Measurements from ENCODE around the gene RAET1E.

The RAET1E gene

DNA sequence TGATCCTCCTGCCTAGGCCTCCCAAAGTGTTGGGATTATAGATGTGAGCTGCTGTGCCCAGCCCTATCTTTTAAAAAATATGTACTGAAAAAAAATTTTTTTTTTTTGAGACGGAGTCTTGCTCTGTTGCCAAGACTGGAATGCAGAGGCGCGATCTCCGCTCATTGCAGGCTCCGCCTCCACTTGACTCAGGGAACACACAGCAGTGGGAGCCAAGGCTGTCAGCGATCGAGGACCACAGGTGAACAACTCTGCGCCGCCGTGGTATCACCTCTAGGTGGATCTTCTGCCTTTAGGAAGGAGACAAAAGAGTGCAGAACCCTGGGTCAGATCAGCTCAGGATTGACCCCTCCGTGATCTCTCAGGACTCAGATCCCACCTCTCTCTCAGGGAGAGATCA is 13.7 kb downstream of the RAET1E start:
- Histone ChIP-seq H3K4me3 (ENCODE audit: low read length) (no peak overlapping the region; the same call in 1 of the 2 replicates), H3K9ac (ENCODE audit: low read depth, low read length) (no peak overlapping the region), H3K36me3 (ENCODE audit: insufficient read depth, low read depth, low read length) (no peaks in the 10 kb centered on the region), H3K27ac (ENCODE audit: low read length) (no peak overlapping the region), H3K27me3 (ENCODE audit: insufficient read depth, low read length) (peaks cover 29% of the 10 kb centered on the region), H3K4me1 (ENCODE audit: insufficient read depth, low read length) (no peaks in the 10 kb centered on the region), H3K9me3 (ENCODE audit: insufficient read depth, low read depth, low read length) (no peaks in the 10 kb centered on the region)

DNA sequence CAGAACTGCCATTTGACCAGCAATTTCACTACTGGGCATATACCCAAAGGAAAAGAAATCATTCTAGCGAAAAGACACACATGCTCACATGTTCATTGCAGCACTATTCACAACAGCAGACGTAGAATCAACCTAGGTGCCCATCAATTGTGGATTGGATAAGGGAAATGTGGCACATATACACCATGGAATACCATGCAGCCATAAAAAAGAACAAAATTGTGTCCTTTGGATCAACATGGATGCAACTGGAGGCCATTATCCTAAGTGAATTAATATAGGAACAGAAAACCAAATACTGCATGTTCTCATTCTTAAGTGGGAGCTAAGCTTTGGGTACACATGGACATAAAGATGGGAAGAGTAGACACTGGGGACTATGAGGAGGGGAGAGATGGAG is 16.1 kb downstream of the RAET1E start:
- Histone ChIP-seq H3K27me3 (ENCODE audit: insufficient read depth, low read length) (peaks cover 36% of the 10 kb centered on the region), H3K9ac (ENCODE audit: low read depth, low read length) (no peak overlapping the region), H3K36me3 (ENCODE audit: insufficient read depth, low read depth, low read length) (no peaks in the 10 kb centered on the region), H3K4me3 (ENCODE audit: low read length) (no peak overlapping the region), H3K27ac (ENCODE audit: low read length) (no peak overlapping the region), H3K9me3 (ENCODE audit: insufficient read depth, low read depth, low read length) (no peaks in the 10 kb centered on the region), H3K4me1 (ENCODE audit: insufficient read depth, low read length) (no peaks in the 10 kb centered on the region)

DNA sequence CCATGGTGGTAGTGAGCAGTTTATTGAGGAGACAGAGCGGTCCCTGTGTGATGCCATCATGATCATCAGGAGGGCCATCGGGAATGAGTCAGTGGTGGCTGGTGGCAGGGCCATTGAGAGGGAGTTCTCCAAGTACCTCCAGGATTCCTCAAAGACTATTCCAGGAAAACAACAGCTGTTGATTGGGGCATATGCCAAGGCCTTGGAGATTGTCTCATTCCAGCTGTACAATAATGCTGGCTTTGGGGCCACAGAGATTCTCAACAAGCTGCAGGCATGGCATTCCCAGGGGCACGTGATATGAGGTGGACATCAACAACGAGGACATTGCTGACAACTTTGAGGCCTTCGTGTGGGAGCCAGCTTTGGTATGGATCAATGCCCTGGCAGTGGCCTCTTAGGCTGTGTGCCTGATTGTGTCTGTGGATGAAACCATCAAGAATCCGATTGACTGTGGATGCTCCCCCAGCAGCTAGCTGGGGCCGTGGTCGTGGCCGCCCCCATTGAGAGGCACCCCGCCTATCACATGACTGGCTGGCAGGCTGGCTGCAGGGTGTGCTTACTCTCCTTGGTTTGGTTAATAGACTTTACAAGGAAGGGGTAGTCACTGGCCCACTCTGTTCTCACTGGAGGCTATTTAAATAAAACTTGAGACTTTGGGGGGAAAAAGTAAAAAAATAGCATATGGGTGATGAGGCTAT is 16.7 kb downstream of the RAET1E start:
- H3K27me3 ChIP-seq (ENCODE audit: insufficient read depth, low read length): peaks cover 36% of the 10 kb centered on the region
- H3K4me3 ChIP-seq (ENCODE audit: low read length): no peak overlapping the region
- no peak overlapping the region for H3K27ac ChIP-seq (ENCODE audit: low read length)
- H3K9ac ChIP-seq (ENCODE audit: low read depth, low read length): no peak overlapping the region
- no peaks in the 10 kb centered on the region for H3K4me1 ChIP-seq (ENCODE audit: insufficient read depth, low read length)
- no peaks in the 10 kb centered on the region for H3K9me3 ChIP-seq (ENCODE audit: insufficient read depth, low read depth, low read length)
- no peaks in the 10 kb centered on the region for H3K36me3 ChIP-seq (ENCODE audit: insufficient read depth, low read depth, low read length)

DNA sequence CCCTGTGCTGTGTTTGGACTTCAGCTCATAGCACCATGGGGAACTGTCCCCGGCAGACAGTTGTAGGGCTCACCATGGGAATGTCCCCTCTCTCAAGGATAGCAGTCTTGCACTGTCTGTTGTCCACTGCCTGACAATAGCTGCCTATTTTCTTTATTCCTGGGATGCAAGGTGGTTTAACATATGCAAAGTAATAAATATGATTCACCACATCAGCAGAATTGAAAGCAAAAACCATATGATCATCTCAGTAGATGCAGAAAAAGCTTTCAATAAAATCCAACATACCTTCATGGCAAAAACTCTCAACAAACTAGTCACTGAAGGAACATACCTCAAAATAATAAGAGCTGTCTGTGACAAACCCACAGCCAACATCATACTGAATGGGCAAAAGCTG is 20.3 kb downstream of the RAET1E start:
- no peak overlapping the region for H3K9ac ChIP-seq (ENCODE audit: low read depth, low read length)
- no peaks in the 10 kb centered on the region for H3K9me3 ChIP-seq (ENCODE audit: insufficient read depth, low read depth, low read length)
- no peaks in the 10 kb centered on the region for H3K4me1 ChIP-seq (ENCODE audit: insufficient read depth, low read length)
- H3K4me3 ChIP-seq (ENCODE audit: low read length): no peak overlapping the region
- H3K36me3 ChIP-seq (ENCODE audit: insufficient read depth, low read depth, low read length): no peaks in the 10 kb centered on the region
- no peak overlapping the region for H3K27ac ChIP-seq (ENCODE audit: low read length)
- peaks cover 14% of the 10 kb centered on the region; the same call in 1 of the 2 replicates for H3K27me3 ChIP-seq (ENCODE audit: insufficient read depth, low read length)

DNA sequence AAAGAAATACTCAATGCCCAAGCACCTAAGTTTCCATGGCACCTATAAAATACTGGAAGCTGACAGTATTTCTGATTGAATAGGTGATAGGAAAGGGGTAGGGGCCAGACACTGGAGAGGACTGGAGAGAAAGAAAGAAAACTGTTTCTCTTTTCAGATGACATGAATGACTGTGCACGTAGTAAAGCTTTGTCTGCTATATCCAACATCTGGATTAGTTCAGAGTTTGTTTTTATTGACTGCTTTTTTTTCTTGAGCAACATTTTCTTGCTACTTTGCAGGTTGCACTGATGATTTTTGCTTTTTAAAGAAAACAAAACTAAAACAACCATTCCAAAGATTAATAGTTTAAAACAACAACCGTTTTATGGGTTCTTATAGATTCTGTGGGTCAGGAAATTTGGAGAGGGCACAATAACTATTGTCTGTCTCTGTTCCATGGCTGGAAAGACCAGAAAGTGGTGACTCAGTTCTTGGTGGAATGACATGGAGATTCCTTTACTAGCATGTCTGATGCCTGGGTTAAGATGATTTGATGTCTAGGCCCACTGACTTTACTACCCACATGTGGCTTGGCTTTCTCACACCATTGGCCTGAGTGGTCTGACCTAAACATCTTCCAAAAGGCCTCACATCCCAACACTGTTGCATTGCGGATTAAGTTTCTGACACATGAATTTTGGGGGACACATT is 21.5 kb downstream of the RAET1E start:
- Histone ChIP-seq H3K27me3 (ENCODE audit: insufficient read depth, low read length) (peaks cover 14% of the 10 kb centered on the region; the same call in 1 of the 2 replicates), H3K9me3 (ENCODE audit: insufficient read depth, low read depth, low read length) (no peaks in the 10 kb centered on the region; the same call in 1 of the 2 replicates), H3K4me3 (ENCODE audit: low read length) (no peak overlapping the region), H3K4me1 (ENCODE audit: insufficient read depth, low read length) (no peaks in the 10 kb centered on the region), H3K9ac (ENCODE audit: low read depth, low read length) (no peak overlapping the region), H3K27ac (ENCODE audit: low read length) (no peak overlapping the region), H3K36me3 (ENCODE audit: insufficient read depth, low read depth, low read length) (no peaks in the 10 kb centered on the region)

DNA sequence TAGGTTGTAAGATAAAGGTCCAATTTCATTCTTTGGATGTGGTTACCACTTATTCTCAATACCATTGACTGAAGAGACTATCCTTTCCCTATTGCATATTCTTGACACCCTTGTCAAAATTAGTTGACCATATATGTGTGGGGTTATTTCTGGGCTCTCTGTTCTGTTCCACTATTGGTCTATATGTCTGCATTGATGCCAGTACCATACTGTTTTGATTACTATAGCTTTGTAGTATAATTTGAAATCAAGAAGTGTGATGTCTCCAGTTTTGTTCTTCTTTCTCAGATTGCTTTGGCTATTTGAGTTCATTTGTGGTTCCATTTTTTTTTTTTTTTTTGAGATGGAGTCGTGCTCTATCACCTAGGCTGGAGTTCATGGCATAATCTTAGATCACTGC is 25.7 kb downstream of the RAET1E start:
- no peak overlapping the region for H3K27ac ChIP-seq (ENCODE audit: low read length)
- H3K9ac ChIP-seq (ENCODE audit: low read depth, low read length): no peak overlapping the region
- peaks cover 9% of the 10 kb centered on the region for H3K4me1 ChIP-seq (ENCODE audit: insufficient read depth, low read length)

DNA sequence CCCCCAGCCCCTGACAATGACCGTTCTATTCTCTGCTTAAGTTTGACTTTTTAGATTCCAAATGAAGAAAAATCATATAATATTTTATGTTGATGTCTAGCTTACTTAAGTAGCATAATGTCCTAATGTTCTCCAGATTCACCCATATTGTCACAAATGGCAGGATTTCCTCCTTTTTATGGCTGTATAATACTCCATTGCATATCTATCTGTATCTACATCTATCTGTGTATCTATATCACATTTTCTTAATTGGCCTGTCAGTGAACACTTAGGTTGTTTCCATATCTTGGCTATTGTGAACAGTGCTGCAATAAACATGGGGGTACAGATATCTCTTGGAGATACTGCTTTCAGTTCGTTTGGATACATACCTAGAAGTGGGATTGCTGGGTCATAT is 26.7 kb downstream of the RAET1E start:
- Histone ChIP-seq H3K27ac (ENCODE audit: low read length) (no peak overlapping the region), H3K36me3 (ENCODE audit: insufficient read depth, low read depth, low read length) (no peaks in the 10 kb centered on the region), H3K9me3 (ENCODE audit: insufficient read depth, low read depth, low read length) (no peaks in the 10 kb centered on the region; the same call in 1 of the 2 replicates), H3K27me3 (ENCODE audit: insufficient read depth, low read length) (no peaks in the 10 kb centered on the region), H3K4me3 (ENCODE audit: low read length) (no peak overlapping the region), H3K4me1 (ENCODE audit: insufficient read depth, low read length) (peaks cover 9% of the 10 kb centered on the region), H3K9ac (ENCODE audit: low read depth, low read length) (no peak overlapping the region)

More for the DNA sequence above, 25.7 kb downstream of the RAET1E start:
- Histone ChIP-seq H3K36me3 (ENCODE audit: insufficient read depth, low read depth, low read length) (no peaks in the 10 kb centered on the region), H3K4me3 (ENCODE audit: low read length) (no peak overlapping the region), H3K9me3 (ENCODE audit: insufficient read depth, low read depth, low read length) (no peaks in the 10 kb centered on the region; the same call in 1 of the 2 replicates), H3K27me3 (ENCODE audit: insufficient read depth, low read length) (peaks cover 2% of the 10 kb centered on the region; the same call in 1 of the 2 replicates)

DNA sequence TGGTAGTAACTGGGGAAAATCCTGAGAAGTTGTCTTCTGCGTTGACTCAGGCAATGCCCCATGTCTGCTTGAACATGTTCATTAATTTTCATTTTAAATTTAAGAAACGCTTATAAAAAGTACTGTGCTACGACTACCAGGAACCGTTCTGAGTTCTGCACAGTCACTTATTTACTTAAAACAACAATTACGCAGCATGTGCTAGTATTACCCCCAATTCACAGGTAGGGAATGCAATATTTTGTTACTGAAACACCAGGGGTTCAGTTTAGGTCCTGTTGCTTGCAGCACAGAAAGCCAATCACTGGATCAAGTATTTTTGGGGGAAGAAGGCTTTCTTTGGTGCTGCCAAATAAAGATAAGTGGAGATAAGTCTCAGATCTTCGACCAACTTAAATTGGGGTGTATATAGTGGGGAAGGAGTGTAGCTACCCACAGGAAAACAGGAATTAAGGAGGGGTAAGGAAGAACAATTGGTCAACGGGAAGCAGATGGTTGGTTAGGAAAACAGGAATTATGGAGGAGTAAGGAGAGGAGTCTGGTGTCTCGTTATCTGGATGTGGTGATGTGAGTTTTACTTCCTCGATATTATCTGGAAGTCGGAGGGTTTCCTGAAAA is 28.5 kb downstream of the RAET1E start:
- no peaks in the 10 kb centered on the region for H3K27me3 ChIP-seq (ENCODE audit: insufficient read depth, low read length)
- H3K27ac ChIP-seq (ENCODE audit: low read length): no peak overlapping the region
- H3K9me3 ChIP-seq (ENCODE audit: insufficient read depth, low read depth, low read length): no peaks in the 10 kb centered on the region; the same call in 1 of the 2 replicates
- H3K36me3 ChIP-seq (ENCODE audit: insufficient read depth, low read depth, low read length): no peaks in the 10 kb centered on the region
- peaks cover 9% of the 10 kb centered on the region for H3K4me1 ChIP-seq (ENCODE audit: insufficient read depth, low read length)
- no peak overlapping the region for H3K4me3 ChIP-seq (ENCODE audit: low read length)
- no peak overlapping the region; the same call in 1 of the 2 replicates for H3K9ac ChIP-seq (ENCODE audit: low read depth, low read length)

DNA sequence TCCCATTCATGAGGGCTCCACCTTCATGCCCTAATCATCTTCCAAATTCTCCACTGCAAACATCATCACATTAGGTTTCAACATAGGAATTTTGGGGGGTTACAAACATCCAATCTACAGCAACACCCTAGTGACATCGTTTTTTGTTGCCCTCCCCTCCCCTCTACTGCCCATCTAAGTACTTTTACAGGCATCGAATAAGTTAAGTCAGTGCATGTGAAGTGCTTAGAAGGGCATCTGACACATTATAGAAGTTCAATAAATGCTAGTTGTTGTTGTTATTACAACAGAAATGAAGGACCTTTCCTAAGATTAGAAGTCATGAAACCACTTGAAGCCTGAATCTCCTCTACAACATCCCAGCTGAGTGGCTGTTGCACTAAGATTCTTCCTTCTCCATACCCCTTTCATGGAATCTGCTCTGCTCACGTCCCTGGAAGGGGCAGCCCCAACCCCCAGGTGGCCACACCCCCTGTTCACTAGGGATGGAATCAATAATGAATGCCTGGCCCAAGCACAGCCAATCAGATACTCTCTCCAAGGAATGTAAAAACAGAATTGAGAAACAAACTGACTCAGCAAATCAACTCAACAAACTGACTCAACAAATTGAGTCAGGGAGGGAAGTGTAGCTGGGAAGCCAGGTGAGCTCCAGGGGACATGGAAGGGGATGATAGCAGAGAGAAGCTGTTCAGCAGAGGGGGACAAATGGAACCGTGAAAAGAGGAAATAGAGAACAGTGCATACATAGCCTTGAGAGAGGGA is 29.9 kb downstream of the RAET1E start:
- Histone ChIP-seq H3K27me3 (ENCODE audit: insufficient read depth, low read length) (peaks cover under 1% of the 10 kb centered on the region), H3K36me3 (ENCODE audit: insufficient read depth, low read depth, low read length) (no peaks in the 10 kb centered on the region), H3K27ac (ENCODE audit: low read length) (peak overlapping the region; percentile 38), H3K4me1 (ENCODE audit: insufficient read depth, low read length) (peaks cover 9% of the 10 kb centered on the region), H3K9ac (ENCODE audit: low read depth, low read length) (peak overlapping the region; percentile 35; the same call in 1 of the 2 replicates), H3K4me3 (ENCODE audit: low read length) (no peak overlapping the region), H3K9me3 (ENCODE audit: insufficient read depth, low read depth, low read length) (no peaks in the 10 kb centered on the region; the same call in 1 of the 2 replicates)

DNA sequence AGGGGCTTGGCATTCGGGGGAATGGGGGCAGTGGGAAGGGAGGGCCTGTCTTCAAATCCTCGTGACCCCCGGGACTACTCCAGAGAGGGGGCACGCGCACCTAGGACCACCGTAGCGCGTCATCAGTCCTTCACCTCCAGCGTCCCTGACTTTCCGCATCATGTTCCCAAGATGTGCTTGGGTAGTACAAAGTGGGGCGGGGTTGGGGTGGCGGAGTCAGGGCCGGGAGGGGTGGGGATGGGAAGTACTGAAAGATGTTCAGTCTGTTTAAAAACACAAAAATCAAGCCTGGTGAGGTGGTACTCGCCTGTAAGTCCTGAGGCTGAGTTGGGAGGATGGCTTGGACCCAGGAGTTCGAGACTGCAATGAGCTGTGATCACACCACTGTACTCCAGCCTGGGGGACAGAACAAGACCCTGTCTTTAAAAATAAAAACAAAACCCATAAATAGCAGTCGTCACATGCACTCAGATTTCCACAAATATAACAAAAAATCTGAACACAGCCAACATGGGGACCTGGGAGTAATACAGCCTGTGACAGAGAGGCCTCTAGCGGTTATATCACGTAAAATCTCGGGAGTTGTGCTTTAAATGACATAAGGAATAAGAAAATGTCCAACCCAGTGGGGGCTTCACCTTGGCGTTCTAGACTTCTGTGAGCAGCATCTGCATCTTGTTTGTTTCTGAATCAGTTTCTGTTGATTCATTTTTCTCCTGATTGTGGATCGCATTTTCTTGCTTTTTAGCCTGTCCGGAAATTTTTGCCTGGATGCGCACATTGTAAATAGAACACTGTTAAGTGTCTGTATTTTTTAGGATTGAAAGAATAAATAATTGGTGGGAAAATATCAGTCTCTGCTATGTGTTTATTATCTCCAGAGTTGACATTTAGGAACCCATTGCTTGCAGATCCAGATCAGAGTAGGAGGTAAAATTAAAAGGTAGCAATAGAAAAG is 33.1 kb downstream of the RAET1E start:
- H3K9ac ChIP-seq (ENCODE audit: low read depth, low read length): peak overlapping the region; percentile 63; the same call in 1 of the 2 replicates
- no peak overlapping the region for H3K27ac ChIP-seq (ENCODE audit: low read length)
- peaks cover 17% of the 10 kb centered on the region for H3K4me1 ChIP-seq (ENCODE audit: insufficient read depth, low read length)
- no peaks in the 10 kb centered on the region for H3K36me3 ChIP-seq (ENCODE audit: insufficient read depth, low read depth, low read length)
- H3K9me3 ChIP-seq (ENCODE audit: insufficient read depth, low read depth, low read length): no peaks in the 10 kb centered on the region
- H3K4me3 ChIP-seq (ENCODE audit: low read length): peak overlapping the region; percentile 79
- H3K27me3 ChIP-seq (ENCODE audit: insufficient read depth, low read length): peaks cover 28% of the 10 kb centered on the region

All from iPS-20b (cell line).